T-helper 2 cell (primary cell): ENCODE measurements around the gene RCBTB2.

Experiments
- DNase-seq, 5 experiments: peaks; one replicate each; pipeline versions ENCODE4 v3.0.0 to v3.0.0-alpha.2; 2012 to 2022

Gene RCBTB2

DNA sequence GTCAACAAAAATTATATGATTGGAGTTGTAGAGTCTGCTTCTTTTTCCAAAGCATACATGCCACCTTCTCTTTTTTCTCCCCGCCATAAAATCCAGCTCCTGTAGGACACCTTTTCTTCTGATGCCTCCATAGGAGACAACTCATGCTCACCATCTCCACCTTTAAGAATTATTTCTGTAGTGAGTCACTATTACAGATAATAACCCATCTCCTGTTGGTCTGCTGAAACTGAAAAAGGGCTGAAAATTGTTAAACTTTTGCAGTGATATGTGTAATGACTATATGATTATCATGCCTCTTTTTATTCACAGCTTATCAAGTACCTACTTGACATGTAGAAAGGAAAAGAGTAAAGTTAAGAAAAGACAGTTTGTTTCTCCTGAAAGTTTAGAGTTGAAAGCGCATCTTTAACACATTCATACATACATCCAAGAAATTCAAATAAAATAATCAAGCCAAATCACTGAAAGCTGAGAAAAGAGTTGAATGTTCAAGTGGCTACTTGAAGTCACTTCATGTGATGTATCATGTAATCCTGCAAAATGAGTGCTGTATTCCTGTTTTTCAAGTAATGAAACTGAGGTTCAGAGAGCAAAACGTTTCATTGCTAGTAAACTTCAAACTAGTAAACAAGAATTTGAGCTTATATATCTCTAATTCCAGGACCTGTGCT is 84.5 kb downstream of the RCBTB2 start:
- DNase-seq: no peak

DNA sequence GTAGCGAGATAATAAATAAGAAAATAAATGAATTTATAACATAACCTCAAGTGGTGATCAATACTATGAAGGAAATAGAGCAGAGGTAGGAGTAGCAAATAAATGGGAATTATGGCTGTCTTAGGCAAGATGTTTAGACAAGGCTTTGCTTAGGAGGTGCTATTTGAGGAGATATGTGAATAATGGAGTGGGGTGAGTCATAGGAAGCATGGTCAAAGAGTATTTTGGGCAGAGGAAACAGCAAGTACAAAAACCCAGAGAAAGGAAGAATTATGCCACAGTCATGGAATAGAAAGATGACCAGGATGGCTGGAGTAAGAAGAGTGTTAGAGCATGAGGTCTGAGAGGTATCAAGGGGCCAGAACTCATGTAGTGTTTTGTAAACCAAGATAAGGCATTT is 86.4 kb downstream of the RCBTB2 start:
- no peak for DNase-seq

DNA sequence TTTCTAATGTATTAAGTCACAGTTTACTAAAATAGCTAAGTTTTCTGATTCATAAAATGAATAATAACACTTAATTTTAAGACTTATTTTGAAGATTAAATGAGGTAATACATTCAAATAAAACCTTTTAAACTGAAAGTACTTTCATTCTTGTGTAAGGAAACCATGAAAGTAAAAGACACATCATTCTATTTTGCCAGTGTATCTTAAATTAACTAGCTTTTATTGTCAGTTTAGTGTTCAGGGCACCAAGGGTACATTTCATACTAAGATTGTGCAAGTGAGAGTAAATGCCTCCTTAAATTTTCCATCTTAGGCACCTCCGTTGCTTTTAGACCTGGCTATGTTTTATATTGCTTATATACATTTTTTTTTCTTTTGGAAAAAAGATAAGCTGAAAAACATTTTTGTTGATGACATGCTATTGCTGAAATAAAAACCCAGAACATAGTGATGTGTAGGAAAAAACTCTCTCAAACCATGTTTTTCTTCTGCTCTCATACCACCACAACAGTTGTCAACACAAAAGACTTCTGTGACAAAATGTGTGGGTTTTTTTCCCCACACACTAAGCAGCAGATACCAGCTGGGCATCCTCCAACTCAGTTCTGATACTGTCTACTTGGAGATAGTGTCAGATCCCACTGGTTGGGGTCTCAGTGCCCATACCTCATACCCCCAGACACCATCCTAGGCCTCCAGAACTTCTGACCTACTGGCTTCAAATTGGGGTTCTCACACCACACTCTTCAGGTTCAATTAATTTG is 89.3 kb downstream of the RCBTB2 start:
- DNase-seq: peak in 1 of 5 experiments; percentile 77
